Liver (tissue), 3 donors: ENCODE results near the gene COL15A1.

ENCODE experiments used
- EGR1 ChIP-seq, 2 donors: IDR thresholded peaks; 2 replicates each; pipeline ENCODE4 v1.6.1; 2016 to 2018; ENCODE audit warnings: antibody characterized with exemption in 2 of 2, low read depth in 2 of 2
- JUND ChIP-seq, 2 donors: IDR thresholded peaks; 2 replicates each; pipeline ENCODE4 v1.6.1; 2016; ENCODE audit warnings: antibody characterized with exemption in 2 of 2
- MAX ChIP-seq: IDR thresholded peaks from 2 replicates; pipeline ENCODE4 v1.6.1; 2016; ENCODE audit warnings: antibody characterized with exemption
- NR2F2 ChIP-seq: IDR thresholded peaks from 2 replicates; pipeline ENCODE4 v1.6.1; 2016; ENCODE audit warnings: antibody characterized with exemption
- SP1 ChIP-seq: IDR thresholded peaks from 2 replicates; pipeline ENCODE4 v1.6.1; 2018; ENCODE audit warnings: antibody characterized with exemption, mild to moderate bottlenecking
- TAF1 ChIP-seq: conservative IDR thresholded peaks from 2 replicates; pipeline ENCODE4 v1.6.1; 2016; ENCODE audit warnings: antibody characterized with exemption, mild to moderate bottlenecking
- ZBTB33 ChIP-seq: IDR thresholded peaks from 2 replicates; pipeline ENCODE4 v1.6.1; 2016; ENCODE audit warnings: antibody characterized with exemption
- TF ChIP-seq, protein P1 (sequence below): IDR thresholded peaks from 2 replicates; pipeline ENCODE4 v1.6.1; 2016; ENCODE audit warnings: antibody characterized with exemption, mild to moderate bottlenecking
- TF ChIP-seq, protein P2 (sequence below): fragments of 150-350 bp; IDR thresholded peaks from 2 replicates; pipeline ENCODE4 v1.5.1; 2017; ENCODE audit warnings: improper control_type of control experiment, low read depth, low read length; ENCODE audit not compliant: missing input control
- TF ChIP-seq, protein P3 (sequence below): IDR thresholded peaks from 2 replicates; pipeline ENCODE4 v1.6.1; 2016; ENCODE audit warnings: antibody characterized with exemption
- donor health status: healthy.
- donor health status: healthy.

- TF ChIP-seq, protein P1, sequence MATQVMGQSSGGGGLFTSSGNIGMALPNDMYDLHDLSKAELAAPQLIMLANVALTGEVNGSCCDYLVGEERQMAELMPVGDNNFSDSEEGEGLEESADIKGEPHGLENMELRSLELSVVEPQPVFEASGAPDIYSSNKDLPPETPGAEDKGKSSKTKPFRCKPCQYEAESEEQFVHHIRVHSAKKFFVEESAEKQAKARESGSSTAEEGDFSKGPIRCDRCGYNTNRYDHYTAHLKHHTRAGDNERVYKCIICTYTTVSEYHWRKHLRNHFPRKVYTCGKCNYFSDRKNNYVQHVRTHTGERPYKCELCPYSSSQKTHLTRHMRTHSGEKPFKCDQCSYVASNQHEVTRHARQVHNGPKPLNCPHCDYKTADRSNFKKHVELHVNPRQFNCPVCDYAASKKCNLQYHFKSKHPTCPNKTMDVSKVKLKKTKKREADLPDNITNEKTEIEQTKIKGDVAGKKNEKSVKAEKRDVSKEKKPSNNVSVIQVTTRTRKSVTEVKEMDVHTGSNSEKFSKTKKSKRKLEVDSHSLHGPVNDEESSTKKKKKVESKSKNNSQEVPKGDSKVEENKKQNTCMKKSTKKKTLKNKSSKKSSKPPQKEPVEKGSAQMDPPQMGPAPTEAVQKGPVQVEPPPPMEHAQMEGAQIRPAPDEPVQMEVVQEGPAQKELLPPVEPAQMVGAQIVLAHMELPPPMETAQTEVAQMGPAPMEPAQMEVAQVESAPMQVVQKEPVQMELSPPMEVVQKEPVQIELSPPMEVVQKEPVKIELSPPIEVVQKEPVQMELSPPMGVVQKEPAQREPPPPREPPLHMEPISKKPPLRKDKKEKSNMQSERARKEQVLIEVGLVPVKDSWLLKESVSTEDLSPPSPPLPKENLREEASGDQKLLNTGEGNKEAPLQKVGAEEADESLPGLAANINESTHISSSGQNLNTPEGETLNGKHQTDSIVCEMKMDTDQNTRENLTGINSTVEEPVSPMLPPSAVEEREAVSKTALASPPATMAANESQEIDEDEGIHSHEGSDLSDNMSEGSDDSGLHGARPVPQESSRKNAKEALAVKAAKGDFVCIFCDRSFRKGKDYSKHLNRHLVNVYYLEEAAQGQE = no peak
- TF ChIP-seq, protein P2, sequence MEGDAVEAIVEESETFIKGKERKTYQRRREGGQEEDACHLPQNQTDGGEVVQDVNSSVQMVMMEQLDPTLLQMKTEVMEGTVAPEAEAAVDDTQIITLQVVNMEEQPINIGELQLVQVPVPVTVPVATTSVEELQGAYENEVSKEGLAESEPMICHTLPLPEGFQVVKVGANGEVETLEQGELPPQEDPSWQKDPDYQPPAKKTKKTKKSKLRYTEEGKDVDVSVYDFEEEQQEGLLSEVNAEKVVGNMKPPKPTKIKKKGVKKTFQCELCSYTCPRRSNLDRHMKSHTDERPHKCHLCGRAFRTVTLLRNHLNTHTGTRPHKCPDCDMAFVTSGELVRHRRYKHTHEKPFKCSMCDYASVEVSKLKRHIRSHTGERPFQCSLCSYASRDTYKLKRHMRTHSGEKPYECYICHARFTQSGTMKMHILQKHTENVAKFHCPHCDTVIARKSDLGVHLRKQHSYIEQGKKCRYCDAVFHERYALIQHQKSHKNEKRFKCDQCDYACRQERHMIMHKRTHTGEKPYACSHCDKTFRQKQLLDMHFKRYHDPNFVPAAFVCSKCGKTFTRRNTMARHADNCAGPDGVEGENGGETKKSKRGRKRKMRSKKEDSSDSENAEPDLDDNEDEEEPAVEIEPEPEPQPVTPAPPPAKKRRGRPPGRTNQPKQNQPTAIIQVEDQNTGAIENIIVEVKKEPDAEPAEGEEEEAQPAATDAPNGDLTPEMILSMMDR = no peak
- TF ChIP-seq MAX = no peak
- TF ChIP-seq ZBTB33 = no peak
- no peak for TF ChIP-seq NR2F2
- TF ChIP-seq, protein P3, sequence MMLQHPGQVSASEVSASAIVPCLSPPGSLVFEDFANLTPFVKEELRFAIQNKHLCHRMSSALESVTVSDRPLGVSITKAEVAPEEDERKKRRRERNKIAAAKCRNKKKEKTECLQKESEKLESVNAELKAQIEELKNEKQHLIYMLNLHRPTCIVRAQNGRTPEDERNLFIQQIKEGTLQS = no peak
- TF ChIP-seq SP1 = no peak
- TF ChIP-seq TAF1 = no peak
- no peak for TF ChIP-seq JUND (IDR thresholded peaks at IDR 0.05)
- no peak for TF ChIP-seq EGR1 (IDR thresholded peaks at IDR 0.05; ENCODE audit: low read depth in 2 of 2)
These were observed 125.8 kb downstream of the COL15A1 start for GRCh38 chr9:99069546-99069945.
